Panc1 (cell line): ENCODE results near the gene UFD1. TPM values are rescaled to one million over a fixed set of nuclear protein-coding genes. Genes with fewer than 3 reads are reported as not detected.

Source experiments
- ATAC-seq: fragments of 200-7000 bp; cut with Tn5 transposase; 2 replicates; pipeline ENCODE4 v1.9.1; 2020; ENCODE audit warnings: mild to moderate bottlenecking, moderate library complexity
- BruUV-seq: library from RNA; stranded (reverse); fragments of 400-500 nt; replicated peaks from 2 replicates; lab custom pipeline; 2021; lab: Mats Ljungman, UMichigan
- CTCF ChIA-PET: fragments of 300-600 bp; sonication (Branson Sonifier 250); formaldehyde crosslinking; loops from one replicate; lab custom pipeline; 2022; ENCODE audit warnings: antibody characterized with exemption; lab: Charles Lee
- POLR2A ChIA-PET: fragments of 300-600 bp; sonication (Branson Sonifier 250); formaldehyde crosslinking; loops from one replicate; lab custom pipeline; 2022; ENCODE audit warnings: antibody characterized with exemption; lab: Charles Lee
- DNase-seq: peaks from one replicate; pipeline ENCODE4 v3.0.0-alpha.2; 2010; ENCODE audit warnings: low read depth, low spot score
- H3K27ac ChIP-seq: 2 replicates; pipeline ENCODE4 v1.5.1; 2011; ENCODE audit warnings: mild to moderate bottlenecking, low read length, inconsistent platforms
- H3K27me3 ChIP-seq: fragments of 200-500 bp; sonication (Bioruptor generic); 2 replicates; pipeline ENCODE4 v1.6.0; 2014; ENCODE audit warnings: low read length, inconsistent platforms; ENCODE audit not compliant: control insufficient read depth, insufficient read depth
- H3K36me3 ChIP-seq: fragments of 200-500 bp; sonication (Bioruptor generic); 2 replicates; pipeline ENCODE4 v1.5.1; 2014; ENCODE audit warnings: inconsistent platforms, mild to moderate bottlenecking, low read length, moderate library complexity; ENCODE audit not compliant: control insufficient read depth, insufficient read depth
- H3K4me1 ChIP-seq: 2 replicates; pipeline ENCODE4 v1.5.1; 2011; ENCODE audit warnings: inconsistent platforms, mild to moderate bottlenecking, low read length, moderate library complexity; ENCODE audit not compliant: control insufficient read depth, insufficient read depth
- H3K4me3 ChIP-seq, 2 experiments: 2 replicates each; pipeline ENCODE4 v1.5.1; 2011 to 2012; ENCODE audit warnings: low read depth in 2 of 2, low read length in 2 of 2, mild to moderate bottlenecking in 2 of 2, inconsistent platforms in 1 of 2, moderate library complexity in 1 of 2
- H3K9me3 ChIP-seq: fragments of 200-500 bp; sonication (Bioruptor generic); 2 replicates; pipeline ENCODE4 v1.5.1; 2014; ENCODE audit warnings: low read depth, mild to moderate bottlenecking, inconsistent platforms, low read length, moderate library complexity; ENCODE audit not compliant: control insufficient read depth, insufficient read depth
- CTCF ChIP-seq: fragments of 450-650 bp; IDR thresholded peaks from 2 replicates; pipeline ENCODE4 v1.5.1; 2017; ENCODE audit warnings: mild to moderate bottlenecking
- POLR2AphosphoS5 ChIP-seq: IDR thresholded peaks from 2 replicates; pipeline ENCODE4 v1.6.1; 2012; ENCODE audit warnings: mild to moderate bottlenecking, low read depth, low read length, moderate library complexity
- REST ChIP-seq, 2 experiments: IDR thresholded peaks; 2 replicates each; pipeline ENCODE4 v1.6.1; 2011 to 2012; ENCODE audit warnings: low read depth in 2 of 2, control low read depth in 1 of 2, low read length in 1 of 2, mild to moderate bottlenecking in 1 of 2, moderate library complexity in 1 of 2; ENCODE audit not compliant: insufficient read depth in 1 of 2
- SIN3A ChIP-seq: IDR thresholded peaks from 2 replicates; pipeline ENCODE4 v1.6.1; 2012; ENCODE audit warnings: low read depth, mild to moderate bottlenecking, low read length, moderate library complexity, borderline replicate concordance; ENCODE audit not compliant: insufficient read depth
- TCF7L2 ChIP-seq: IDR thresholded peaks from 2 replicates; pipeline ENCODE4 v1.6.1; 2011; ENCODE audit warnings: mild to moderate bottlenecking, low read depth, low read length, inconsistent platforms
- in situ Hi-C: cut with HindIII; loops from 2 replicates; pipeline ENCODE4 v1.10.0; 2016; ENCODE audit warnings: low sequenced_read_pairs, low pct_unique_long_range_greater_than_20kb
- intact Hi-C: fragments of 100-400 bp; cut with micrococcal nuclease; formaldehyde crosslinking; loops from one replicate; pipeline ENCODE4 v1.10.0; 2022; ENCODE audit not compliant: unreplicated experiment
- total RNA-seq: library from RNA; stranded (reverse); gene quantifications from one replicate; pipeline ENCODE4 v1.2.1, GENCODE V29; 2021; ENCODE audit not compliant: unreplicated experiment

Gene UFD1
- total RNA-seq, 1 experiment from 2014 or later, result 82.8 TPM

GRCh38 chr22:19496324-19496630 lies 17.3 kb upstream of the UFD1 start:
- TF ChIP-seq CTCF (no peak), TCF7L2 (no peak), POLR2AphosphoS5 (no peak), SIN3A (no peak), REST (IDR thresholded peaks at IDR 0.05; ENCODE audit: insufficient read depth in 1 of 2, low read depth in 2 of 2, low read length in 1 of 2) (no peak)
- ChIA-PET POLR2A (no interaction called here), CTCF (interaction anchor here (0.5 to 1.3 kb wide), 2 partner anchors 134 to 254 kb away, joined by 3 to 7 read pairs; no protein-coding TSS in a partner anchor)
- Histone ChIP-seq H3K27me3 (no peaks in the 10 kb centered on the region), H3K9me3 (no peaks in the 10 kb centered on the region), H3K4me1 (no peaks in the 10 kb centered on the region), H3K27ac (no peak overlapping the region), H3K36me3 (peaks cover 2% of the 10 kb centered on the region), H3K4me3 (no peak overlapping the region)
- intact Hi-C loops (loop anchor here (5.0 kb wide), 1 partner anchor 136 kb away; no protein-coding TSS in a partner anchor), in situ Hi-C loops (no loop called here)
- DNase-seq (no peak), ATAC-seq (no peak)
- BruUV-seq, result no TSS peak

GRCh38 chr22:19495562-19496323 lies 16.8 kb upstream of the UFD1 start:
- no peak overlapping the region for H3K4me3 ChIP-seq
- POLR2A ChIA-PET, result no interaction called here
- in situ Hi-C loops, result no loop called here
- H3K4me1 ChIP-seq, result no peaks in the 10 kb centered on the region
- no peak overlapping the region for H3K27ac ChIP-seq
- ATAC-seq (no peak), DNase-seq (no peak)
- intact Hi-C loops, result loop anchor here (5.0 kb wide), 1 partner anchor 137 kb away; no protein-coding TSS in a partner anchor
- CTCF ChIA-PET, result interaction anchor here (0.5 to 1.3 kb wide), 2 partner anchors 134 to 254 kb away, joined by 3 to 7 read pairs; no protein-coding TSS in a partner anchor
- H3K36me3 ChIP-seq, result peaks cover 2% of the 10 kb centered on the region
- H3K9me3 ChIP-seq, result no peaks in the 10 kb centered on the region
- TF ChIP-seq POLR2AphosphoS5, result no peak
- TF ChIP-seq TCF7L2, result no peak
- TF ChIP-seq REST (IDR thresholded peaks at IDR 0.05; ENCODE audit: insufficient read depth in 1 of 2, low read depth in 2 of 2, low read length in 1 of 2), result no peak
- no peak for TF ChIP-seq CTCF
- TF ChIP-seq SIN3A, result no peak
- BruUV-seq, result no TSS peak
- no peaks in the 10 kb centered on the region for H3K27me3 ChIP-seq
